GM18951 (cell line): ENCODE results near the gene FDXACB1.
"Not testable (repeated sequence)": the region's sequence is repeated elsewhere in the genome, so short reads cannot be mapped to it uniquely, and the experiment has no call there.

Source experiments
- POLR2A ChIP-seq: IDR thresholded peaks from 4 replicates; pipeline ENCODE4 v1.6.1; 2011; ENCODE audit warnings: mild to moderate bottlenecking; ENCODE audit not compliant: insufficient read length, insufficient read depth; ENCODE audit errors: extremely low read depth
- in situ Hi-C: fragments of 300-500 bp; cut with MboI; formaldehyde crosslinking; loops from one replicate; pipeline ENCODE4 v1.12.0; 2022; ENCODE audit warnings: low sequenced_read_pairs, mixed read lengths, inconsistent platforms; ENCODE audit not compliant: unreplicated experiment

The FDXACB1 gene

GRCh38 chr11:111913997-111914396 lies 35.0 kb upstream of the FDXACB1 start:
- in situ Hi-C loops, result no loop called here

GRCh38 chr11:111913031-111913861 lies 34.3 kb upstream of the FDXACB1 start:
- in situ Hi-C loops, result no loop called here
- TF ChIP-seq POLR2A, result no peak

More at GRCh38 chr11:111913997-111914396, 35.0 kb upstream of the FDXACB1 start:
- no peak for TF ChIP-seq POLR2A

GRCh38 chr11:111912535-111912934 lies 33.6 kb upstream of the FDXACB1 start, which contains the start of gene HSPB2:
Gene HSPB2, plus strand, starts transcription at chr11:111912734. Its CDS starts 96 bp downstream, at chr11:111912830.
- no peak for TF ChIP-seq POLR2A
- in situ Hi-C loops, result no loop called here

- TF ChIP-seq POLR2A, result no peak
- in situ Hi-C loops, result no loop called here
Observed at GRCh38 chr11:111911563-111912401, 32.8 kb upstream of the FDXACB1 start, which contains the start of gene CRYAB. Gene CRYAB, minus strand, starts transcription at chr11:111911770. Its CDS starts 46 bp downstream, at chr11:111911724.

- no peak for TF ChIP-seq POLR2A
- in situ Hi-C loops, result no loop called here
Observed at GRCh38 chr11:111910676-111911562, 32.0 kb upstream of the FDXACB1 start.

- TF ChIP-seq POLR2A, result no peak
- in situ Hi-C loops, result no loop called here
Observed at GRCh38 chr11:111909378-111909777, 30.4 kb upstream of the FDXACB1 start.

- in situ Hi-C loops, result no loop called here
- TF ChIP-seq POLR2A, result no peak
Observed at GRCh38 chr11:111908639-111909305, 29.8 kb upstream of the FDXACB1 start.

GRCh38 chr11:111906680-111907079 lies 27.7 kb upstream of the FDXACB1 start:
- no peak for TF ChIP-seq POLR2A

GRCh38 chr11:111905411-111905810 lies 26.4 kb upstream of the FDXACB1 start:
- in situ Hi-C loops, result no loop called here
- no peak for TF ChIP-seq POLR2A

More at GRCh38 chr11:111906680-111907079, 27.7 kb upstream of the FDXACB1 start:
- in situ Hi-C loops, result no loop called here

- in situ Hi-C loops, result no loop called here
Observed at GRCh38 chr11:111886844-111887243, 7.9 kb upstream of the FDXACB1 start.

GRCh38 chr11:111886032-111886431 lies 7.1 kb upstream of the FDXACB1 start:
- TF ChIP-seq POLR2A, result no peak
- in situ Hi-C loops, result no loop called here

More at GRCh38 chr11:111886844-111887243, 7.9 kb upstream of the FDXACB1 start:
- TF ChIP-seq POLR2A, result no peak

GRCh38 chr11:111885053-111885452 lies 6.1 kb upstream of the FDXACB1 start:
- in situ Hi-C loops, result not testable (repeated sequence)

- no peak for TF ChIP-seq POLR2A
- in situ Hi-C loops, result no loop called here
Observed at GRCh38 chr11:111882202-111882601, 3.2 kb upstream of the FDXACB1 start.
